Measurements from ENCODE around the gene COLGALT1. TPM values are rescaled to one million over a fixed set of nuclear protein-coding genes. Genes with fewer than 3 reads are reported as not detected.

The COLGALT1 gene
- total and polyA plus RNA-seq, 9 of the 15 experiments (the other 6 are each of a cell fraction or from before 2014, with no cell fraction given): 4.9 to 119 (median 82.6) TPM

- no peak for TF ChIP-seq SMARCB1 (IDR thresholded peaks at IDR 0.05; ENCODE audit: insufficient read length, low read depth)
- no peak for TF ChIP-seq ZFP36 (IDR thresholded peaks at IDR 0.05; ENCODE audit: low read depth, low read length, partially characterized antibody)
- no peak for TF ChIP-seq CBX1 (IDR thresholded peaks at IDR 0.05; ENCODE audit: low read depth)
- no peak for TF ChIP-seq HEY1 (CRISPR knock-in tag; IDR thresholded peaks at IDR 0.05; ENCODE audit: borderline replicate concordance)
- no peak for TF ChIP-seq NCOA2 (IDR thresholded peaks at IDR 0.05; ENCODE audit: partially characterized antibody in 2 of 2)
- no peak for TF ChIP-seq REST (IDR thresholded peaks at IDR 0.05; ENCODE audit: borderline replicate concordance)
- TF ChIP-seq REST (CRISPR knock-in tag; IDR thresholded peaks at IDR 0.05; ENCODE audit: low read depth): no peak
- 0 out of 2 replicates have a peak, but pooled peaks have one; percentile 51 for TF ChIP-seq FOXP1 (CRISPR knock-in tag; IDR thresholded peaks at IDR 0.05)
- TF ChIP-seq SMAD1 (IDR thresholded peaks at IDR 0.05; ENCODE audit: low read depth, low read length, partially characterized antibody): no peak
- no peak for TF ChIP-seq ILK (tag; IDR thresholded peaks at IDR 0.05; ENCODE audit: borderline replicate concordance, low read depth)
- TF ChIP-seq ZNF146 (CRISPR knock-in tag; IDR thresholded peaks at IDR 0.05; ENCODE audit: unreplicated experiment): no peak
- TF ChIP-seq ARID4B (CRISPR knock-in tag; IDR thresholded peaks at IDR 0.05): peak; percentile 79; the same call in 1 of the 2 replicates
These were observed 722 bp downstream of the COLGALT1 start (continued) for GRCh38 chr19:17555929-17556813.

Data from K562 (cell line).